ENCODE measurements around the gene ERP27.

The ERP27 gene

DNA sequence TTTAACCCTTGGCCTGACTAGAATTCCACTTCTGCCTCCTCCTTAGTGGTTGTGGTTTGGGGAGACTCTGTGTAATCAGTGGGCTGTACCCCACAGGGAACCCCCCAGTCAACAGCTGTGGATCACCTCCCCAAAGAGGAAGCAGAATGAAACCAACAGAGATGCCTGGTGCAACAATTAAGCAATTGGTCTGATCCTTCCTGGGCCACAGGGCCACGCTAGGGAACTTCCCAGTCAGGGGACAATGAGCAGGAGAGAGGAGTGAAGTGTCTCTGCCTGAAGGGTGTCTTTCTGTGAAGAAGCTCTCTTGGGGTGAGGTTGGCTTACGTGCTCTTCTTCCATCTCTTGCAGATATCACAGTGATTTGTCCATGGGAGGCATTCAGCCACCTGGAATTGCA lies 42.7 kb upstream of the ERP27 start:
- TF ChIP-seq, protein P1, sequence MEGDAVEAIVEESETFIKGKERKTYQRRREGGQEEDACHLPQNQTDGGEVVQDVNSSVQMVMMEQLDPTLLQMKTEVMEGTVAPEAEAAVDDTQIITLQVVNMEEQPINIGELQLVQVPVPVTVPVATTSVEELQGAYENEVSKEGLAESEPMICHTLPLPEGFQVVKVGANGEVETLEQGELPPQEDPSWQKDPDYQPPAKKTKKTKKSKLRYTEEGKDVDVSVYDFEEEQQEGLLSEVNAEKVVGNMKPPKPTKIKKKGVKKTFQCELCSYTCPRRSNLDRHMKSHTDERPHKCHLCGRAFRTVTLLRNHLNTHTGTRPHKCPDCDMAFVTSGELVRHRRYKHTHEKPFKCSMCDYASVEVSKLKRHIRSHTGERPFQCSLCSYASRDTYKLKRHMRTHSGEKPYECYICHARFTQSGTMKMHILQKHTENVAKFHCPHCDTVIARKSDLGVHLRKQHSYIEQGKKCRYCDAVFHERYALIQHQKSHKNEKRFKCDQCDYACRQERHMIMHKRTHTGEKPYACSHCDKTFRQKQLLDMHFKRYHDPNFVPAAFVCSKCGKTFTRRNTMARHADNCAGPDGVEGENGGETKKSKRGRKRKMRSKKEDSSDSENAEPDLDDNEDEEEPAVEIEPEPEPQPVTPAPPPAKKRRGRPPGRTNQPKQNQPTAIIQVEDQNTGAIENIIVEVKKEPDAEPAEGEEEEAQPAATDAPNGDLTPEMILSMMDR (IDR thresholded peaks at IDR 0.05; ENCODE audit: extremely low read depth, missing control alignments): no peak
- DNase-seq (ENCODE audit: low spot score): no peak

DNA sequence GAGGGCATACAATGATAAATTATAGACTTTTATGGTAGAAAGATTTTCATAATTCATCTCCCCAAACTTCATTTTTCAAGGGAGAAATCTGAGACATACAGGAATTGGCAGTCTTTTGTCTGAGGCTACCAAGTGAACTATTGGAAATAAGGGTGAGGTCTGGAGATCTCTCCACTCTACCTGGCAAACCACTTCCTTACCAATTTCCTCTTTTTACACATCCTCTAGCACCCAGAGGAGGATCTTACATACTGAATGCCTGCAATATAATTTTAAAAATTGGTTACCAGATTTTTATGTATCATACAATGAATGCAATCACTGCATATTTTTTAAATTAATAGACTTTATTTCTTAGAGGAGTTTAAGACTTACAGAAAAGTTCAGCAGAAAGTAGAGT lies 41.1 kb upstream of the ERP27 start:
- TF ChIP-seq, protein P1 (IDR thresholded peaks at IDR 0.05; ENCODE audit: extremely low read depth, missing control alignments): no peak
- no peak for DNase-seq (ENCODE audit: low spot score)

DNA sequence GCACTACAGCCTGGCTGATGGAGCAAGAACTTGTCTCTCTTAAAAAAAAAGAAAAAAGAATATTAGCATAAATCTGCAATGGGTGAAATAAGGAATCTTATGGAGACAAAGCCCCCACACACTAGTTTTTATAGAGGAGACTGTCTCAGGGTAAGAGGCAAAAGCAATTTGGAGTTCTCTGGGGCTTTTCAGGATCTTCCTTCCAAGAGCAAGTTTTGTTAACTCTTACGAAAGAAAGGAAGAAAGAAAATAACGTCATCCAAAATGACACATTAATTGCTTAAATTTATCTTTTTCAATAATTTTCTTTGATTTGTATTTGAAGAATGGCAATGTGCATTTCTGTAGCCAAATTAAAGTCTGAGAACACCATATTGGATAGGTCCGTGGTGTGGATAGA lies 38.3 kb upstream of the ERP27 start:
- TF ChIP-seq, protein P1 (IDR thresholded peaks at IDR 0.05; ENCODE audit: extremely low read depth, missing control alignments): no peak
- no peak for DNase-seq (ENCODE audit: low spot score)

DNA sequence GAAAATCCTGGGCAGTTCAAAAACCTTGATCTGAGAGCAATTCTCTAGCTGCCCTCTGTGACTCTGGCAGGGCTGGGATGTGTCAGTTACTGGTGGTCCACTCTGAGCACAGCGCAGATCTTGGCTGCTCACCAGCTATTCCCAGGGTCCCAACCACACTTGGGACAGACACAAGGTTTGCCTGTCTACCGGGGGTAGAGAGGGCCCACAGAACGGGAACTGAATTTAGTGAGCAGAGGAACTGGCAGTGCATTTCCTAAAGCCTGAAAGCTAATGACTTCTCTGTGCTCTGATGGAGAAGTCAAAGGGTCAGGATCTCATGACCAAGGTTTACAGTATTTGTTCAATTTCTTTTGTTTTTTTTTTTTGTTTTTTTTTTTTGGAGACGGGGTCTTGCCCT lies 37.1 kb upstream of the ERP27 start:
- DNase-seq (ENCODE audit: low spot score): no peak
- TF ChIP-seq, protein P1 (IDR thresholded peaks at IDR 0.05; ENCODE audit: extremely low read depth, missing control alignments): no peak

DNA sequence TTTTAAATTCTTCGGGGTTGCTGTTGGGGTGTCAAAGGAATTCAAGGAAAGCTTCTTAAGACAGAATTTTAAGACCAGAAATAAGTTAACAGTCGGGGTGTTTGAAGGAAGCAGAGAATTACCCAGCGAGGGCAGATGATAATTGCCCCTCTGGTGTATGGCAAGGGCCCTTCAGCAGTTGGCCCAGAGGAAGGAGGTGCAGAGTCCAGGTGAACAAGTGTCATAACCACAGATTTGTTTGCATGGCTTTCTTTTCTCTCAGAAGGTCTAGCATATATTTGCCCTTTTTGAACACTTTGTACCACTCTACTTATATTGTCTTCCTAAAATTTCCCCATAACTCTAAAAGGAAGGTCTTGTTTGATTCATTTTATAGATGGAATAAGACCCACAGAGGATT lies 36.3 kb upstream of the ERP27 start:
- no peak for DNase-seq (ENCODE audit: low spot score)
- TF ChIP-seq, protein P1 (IDR thresholded peaks at IDR 0.05; ENCODE audit: extremely low read depth, missing control alignments): no peak

DNA sequence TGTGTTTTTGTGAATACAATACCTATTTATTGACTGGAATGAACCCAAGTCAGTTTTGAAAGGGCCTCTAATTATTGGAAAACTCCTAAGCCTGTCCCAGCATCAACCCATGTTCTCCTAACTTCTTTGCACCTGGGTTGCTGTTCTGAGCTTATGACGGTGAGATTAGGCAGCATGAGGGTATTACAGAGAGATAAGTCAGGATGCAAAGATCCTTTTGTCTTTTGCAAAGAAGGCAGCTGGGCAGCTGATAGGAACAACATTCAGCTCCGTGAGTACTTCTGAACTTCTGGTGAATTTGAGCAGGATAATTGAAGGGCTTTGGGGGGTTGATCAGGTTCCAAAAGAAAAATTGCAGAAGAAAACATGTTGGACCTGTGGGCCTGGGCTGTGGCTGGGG lies 34.5 kb upstream of the ERP27 start, which contains the start of gene PDE6H:
PDE6H (plus strand) TSS at position 227 of the 400 bp plus-strand sequence. CDS start 4,971 bp downstream, outside the sequence.
- TF ChIP-seq, protein P1 (IDR thresholded peaks at IDR 0.05; ENCODE audit: extremely low read depth, missing control alignments): no peak
- DNase-seq (ENCODE audit: low spot score): no peak

DNA sequence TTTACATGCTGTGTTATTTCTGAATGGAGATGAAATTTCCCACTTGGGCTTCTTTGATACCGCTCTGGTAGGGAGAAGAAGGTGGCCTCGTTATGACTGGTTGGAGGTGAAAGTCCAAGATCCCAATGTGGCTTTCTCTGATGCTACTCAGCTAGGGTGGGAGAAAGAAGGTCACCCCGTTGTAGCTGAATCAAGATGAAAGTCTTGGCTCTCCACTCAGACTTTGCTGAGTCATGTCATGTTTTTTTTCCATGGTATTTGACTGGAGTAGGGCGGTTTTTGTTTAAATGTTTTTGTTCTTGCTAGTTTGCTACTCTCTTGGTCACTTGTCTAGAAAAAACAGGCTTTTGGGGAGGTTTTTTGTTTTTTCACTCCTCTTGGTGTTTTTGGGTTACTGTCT lies 32.1 kb upstream of the ERP27 start:
- no peak for DNase-seq (ENCODE audit: low spot score)
- TF ChIP-seq, protein P1 (IDR thresholded peaks at IDR 0.05; ENCODE audit: extremely low read depth, missing control alignments): no peak

All from GM20000 (cell line).